GM12878 (cell line): Measurements from ENCODE around the gene SLC24A4.

Experiments used
- CTCF ChIP-seq, 3 experiments: IDR thresholded peaks in 2 of 3; conservative IDR thresholded peaks in 1 of 3; 2 replicates each; pipeline ENCODE4 v1.5.1; 2011; ENCODE audit warnings: low read depth in 3 of 3, low read length in 3 of 3, mild to moderate bottlenecking in 3 of 3, control low read depth in 2 of 3, moderate library complexity in 2 of 3, inconsistent platforms in 1 of 3, mixed read lengths in 1 of 3; ENCODE audit not compliant: control insufficient read depth in 2 of 3, insufficient read depth in 1 of 3; ENCODE audit errors: extremely low read depth in 1 of 3
- KDM1A ChIP-seq: fragments of 200-600 bp; sonication (generic); IDR thresholded peaks from 2 replicates; pipeline ENCODE4 v1.6.1; 2016; ENCODE audit warnings: borderline replicate concordance
- POLR2A ChIP-seq: IDR thresholded peaks from 2 replicates; pipeline ENCODE4 v1.6.1; 2011; ENCODE audit warnings: low read depth, mild to moderate bottlenecking, low read length
- POLR2AphosphoS5 ChIP-seq: IDR thresholded peaks from 2 replicates; pipeline ENCODE4 v1.6.1; 2011; ENCODE audit warnings: mild to moderate bottlenecking, low read length, inconsistent platforms
- PRDM15 ChIP-seq: fragments of 450-650 bp; formaldehyde crosslinking; IDR thresholded peaks from 2 replicates; pipeline ENCODE4 v1.4.0; 2020; ENCODE audit warnings: mild to moderate bottlenecking, moderate library complexity
- RCOR1 ChIP-seq: conservative IDR thresholded peaks from 2 replicates; pipeline ENCODE4 v1.6.1; 2012; ENCODE audit warnings: low read depth, low read length, improper control_type of control experiment

GRCh38 chr14:92443167-92443566 is 120.2 kb downstream of the SLC24A4 start:
- no peak for TF ChIP-seq RCOR1
- TF ChIP-seq KDM1A = no peak
- no peak for TF ChIP-seq POLR2A
- no peak for TF ChIP-seq PRDM15 (CRISPR knock-in tag)
- no peak for TF ChIP-seq CTCF (IDR thresholded peaks at IDR 0.05 in 2 of 3, conservative IDR thresholded peaks at IDR 0.05 in 1 of 3; ENCODE audit: control insufficient read depth in 2 of 3, extremely low read depth in 1 of 3, insufficient read depth in 1 of 3, low read depth in 3 of 3, low read length in 3 of 3)
- no peak for TF ChIP-seq POLR2AphosphoS5
